IPS-NIHi11 (cell line): Measurements from ENCODE around the gene PLEKHF1.

Experiments
- DNase-seq: peaks from one replicate; pipeline ENCODE4 v3.0.0; 2012; ENCODE audit warnings: mixed read lengths, low spot score

PLEKHF1 gene

GRCh38 chr19:29635963-29636362, 29.3 kb upstream of the PLEKHF1 start:
- no peak for DNase-seq

- DNase-seq: no peak
These were observed 28.5 kb upstream of the PLEKHF1 start for GRCh38 chr19:29636553-29637360.

GRCh38 chr19:29639086-29639485, 26.2 kb upstream of the PLEKHF1 start:
- DNase-seq: no peak

- DNase-seq: no peak
These were observed 25.0 kb upstream of the PLEKHF1 start for GRCh38 chr19:29640231-29640630.

- DNase-seq: no peak
These were observed 23.7 kb upstream of the PLEKHF1 start for GRCh38 chr19:29641597-29641996.

GRCh38 chr19:29643361-29643935, 21.8 kb upstream of the PLEKHF1 start:
- no peak for DNase-seq

GRCh38 chr19:29644210-29644609, 21.1 kb upstream of the PLEKHF1 start:
- DNase-seq: no peak

- no peak for DNase-seq
These were observed 19.8 kb upstream of the PLEKHF1 start for GRCh38 chr19:29645491-29645867.

- DNase-seq: no peak
These were observed 19.4 kb upstream of the PLEKHF1 start for GRCh38 chr19:29645911-29646310.

GRCh38 chr19:29650772-29651387, 14.4 kb upstream of the PLEKHF1 start:
- DNase-seq: no peak

- DNase-seq: no peak
These were observed 13.5 kb upstream of the PLEKHF1 start for GRCh38 chr19:29651622-29652394.

- DNase-seq: no peak
These were observed 11.9 kb upstream of the PLEKHF1 start for GRCh38 chr19:29653398-29653797.

GRCh38 chr19:29655648-29656335, 9.5 kb upstream of the PLEKHF1 start:
- no peak for DNase-seq

GRCh38 chr19:29658221-29658991, 6.9 kb upstream of the PLEKHF1 start:
- no peak for DNase-seq

GRCh38 chr19:29660835-29661234, 4.4 kb upstream of the PLEKHF1 start:
- DNase-seq: no peak

- DNase-seq: no peak
These were observed 3.0 kb upstream of the PLEKHF1 start for GRCh38 chr19:29662278-29662603.

- no peak for DNase-seq
These were observed 2.5 kb upstream of the PLEKHF1 start for GRCh38 chr19:29662604-29663404.

GRCh38 chr19:29663861-29664752, 1.2 kb upstream of the PLEKHF1 start:
- no peak for DNase-seq

- DNase-seq: no peak
These were observed 477 bp upstream of the PLEKHF1 start for GRCh38 chr19:29664753-29665214.
